ENCODE measurements around the gene RPUSD1. TPM values are rescaled to one million over a fixed set of nuclear protein-coding genes. Genes with fewer than 3 reads are reported as not detected.

Gene RPUSD1
- total RNA-seq, 1 experiment from 2014 or later = 114 TPM

Small RNA genes within 50 kb of the gene (small RNA-seq; reads per million reads assigned to genes)
- not detected for gene MIR662

Other genes with a start within 250 kb of the RPUSD1 start
- 0.10 TPM in 1 of 2 replicates, not detected in the other for gene PRR35, start 228.0 kb downstream of the RPUSD1 start, total RNA-seq (2014; rRNA removed; shearing (Covaris generic))
- 0.07 and 1.1 TPM in 2 replicates for gene NHLRC4, start 221.4 kb downstream of the RPUSD1 start, total RNA-seq (2014; rRNA removed; shearing (Covaris generic))
- 38.2 and 53.0 TPM in 2 replicates for gene PIGQ, start 218.4 kb downstream of the RPUSD1 start, total RNA-seq (2014; rRNA removed; shearing (Covaris generic))
- 12.9 and 15.2 TPM in 2 replicates for gene RAB40C, start 198.3 kb downstream of the RPUSD1 start, total RNA-seq (2014; rRNA removed; shearing (Covaris generic))
- 0.03 and 0.14 TPM in 2 replicates for gene WFIKKN1, start 157.4 kb downstream of the RPUSD1 start, total RNA-seq (2014; rRNA removed; shearing (Covaris generic))
- 190 and 194 TPM in 2 replicates for gene METTL26, start 152.1 kb downstream of the RPUSD1 start, total RNA-seq (2014; rRNA removed; shearing (Covaris generic))
- 44.9 and 51.1 TPM in 2 replicates for gene MCRIP2, start 146.6 kb downstream of the RPUSD1 start, total RNA-seq (2014; rRNA removed; shearing (Covaris generic))
- 27.0 and 27.9 TPM in 2 replicates for gene WDR90, start 139.0 kb downstream of the RPUSD1 start, total RNA-seq (2014; rRNA removed; shearing (Covaris generic))
- gene RHOT2, start 120.2 kb downstream of the RPUSD1 start, total RNA-seq (2014; rRNA removed; shearing (Covaris generic)) = 95.4 and 107 TPM in 2 replicates
- 1.1 and 1.6 TPM in 2 replicates for gene RHBDL1, start 112.7 kb downstream of the RPUSD1 start, total RNA-seq (2014; rRNA removed; shearing (Covaris generic))
- gene STUB1, start 108.0 kb downstream of the RPUSD1 start, total RNA-seq (2014; rRNA removed; shearing (Covaris generic)) = 208 and 257 TPM in 2 replicates
- 43.0 and 46.2 TPM in 2 replicates for gene JMJD8, start 104.0 kb downstream of the RPUSD1 start, total RNA-seq (2014; rRNA removed; shearing (Covaris generic))
- 3.4 and 4.1 TPM in 2 replicates for gene WDR24, start 98.0 kb downstream of the RPUSD1 start, total RNA-seq (2014; rRNA removed; shearing (Covaris generic))
- gene FBXL16, start 82.6 kb downstream of the RPUSD1 start, total RNA-seq (2014; rRNA removed; shearing (Covaris generic)) = 2.0 and 4.2 TPM in 2 replicates
- gene METRN, start 73.3 kb downstream of the RPUSD1 start, total RNA-seq (2014; rRNA removed; shearing (Covaris generic)) = 119 and 152 TPM in 2 replicates
- gene ANTKMT, start 67.2 kb downstream of the RPUSD1 start, total RNA-seq (2014; rRNA removed; shearing (Covaris generic)) = 42.3 and 54.6 TPM in 2 replicates
- 4.2 and 4.6 TPM in 2 replicates for gene CCDC78, start 61.9 kb downstream of the RPUSD1 start, total RNA-seq (2014; rRNA removed; shearing (Covaris generic))
- gene HAGHL, start 61.3 kb downstream of the RPUSD1 start, total RNA-seq (2014; rRNA removed; shearing (Covaris generic)) = 18.6 and 27.2 TPM in 2 replicates
- gene CIAO3, start 47.4 kb downstream of the RPUSD1 start, total RNA-seq (2014; rRNA removed; shearing (Covaris generic)) = 33.1 and 35.7 TPM in 2 replicates
- gene MSLN, start 27.6 kb downstream of the RPUSD1 start, total RNA-seq (2014; rRNA removed; shearing (Covaris generic)) = 0.23 TPM in 1 of 2 replicates, not detected in the other
- gene CHTF18, start 239 bp upstream of the RPUSD1 start, total RNA-seq (2014; rRNA removed; shearing (Covaris generic)) = 41.6 and 45.6 TPM in 2 replicates
- not detected in 2 replicates for gene GNG13, start 12.4 kb upstream of the RPUSD1 start, total RNA-seq (2014; rRNA removed; shearing (Covaris generic))
- gene LMF1, start 182.6 kb upstream of the RPUSD1 start, total RNA-seq (2014; rRNA removed; shearing (Covaris generic)) = not detected in 2 replicates
- not detected in 2 replicates for gene SOX8, start 193.4 kb upstream of the RPUSD1 start, total RNA-seq (2014; rRNA removed; shearing (Covaris generic))